H9 (cell line): ENCODE results near the gene POU3F4. TPM values are rescaled to one million over a fixed set of nuclear protein-coding genes. Genes with fewer than 3 reads are reported as not detected.

ENCODE experiments used
- DNase-seq: peaks from one replicate; pipeline ENCODE4 v3.0.0-alpha.2; 2017
- H2AFZ ChIP-seq: one replicate; pipeline ENCODE4 v1.6.1; 2013; ENCODE audit warnings: mild to moderate bottlenecking, low read length, control low read depth, moderate library complexity
- H2AK5ac ChIP-seq: 2 replicates; pipeline ENCODE4 v1.6.1; 2013; ENCODE audit warnings: low read length, control low read depth, mixed read lengths; ENCODE audit not compliant: insufficient read length
- H2BK120ac ChIP-seq: one replicate; pipeline ENCODE4 v1.6.1; 2013; ENCODE audit warnings: low read depth, mild to moderate bottlenecking, low read length, control low read depth, inconsistent platforms; ENCODE audit not compliant: poor library complexity, severe bottlenecking
- H2BK12ac ChIP-seq: 2 replicates; pipeline ENCODE4 v1.6.1; 2013; ENCODE audit warnings: low read length, control low read depth, mixed read lengths, low read depth; ENCODE audit not compliant: insufficient read length
- H2BK15ac ChIP-seq: 2 replicates; pipeline ENCODE4 v1.6.1; 2013; ENCODE audit warnings: low read depth, low read length, control low read depth
- H2BK20ac ChIP-seq: one replicate; pipeline ENCODE4 v1.6.1; 2013; ENCODE audit warnings: low read depth, mild to moderate bottlenecking, low read length, control low read depth, inconsistent platforms; ENCODE audit not compliant: poor library complexity, severe bottlenecking
- H2BK5ac ChIP-seq: 2 replicates; pipeline ENCODE4 v1.6.1; 2013; ENCODE audit warnings: low read length, control low read depth, mixed read lengths; ENCODE audit not compliant: insufficient read length
- H3K14ac ChIP-seq: 2 replicates; pipeline ENCODE4 v1.6.1; 2013; ENCODE audit warnings: low read length, control low read depth; ENCODE audit not compliant: insufficient read depth
- H3K18ac ChIP-seq: 2 replicates; pipeline ENCODE4 v1.6.1; 2013; ENCODE audit warnings: low read depth, mild to moderate bottlenecking, mixed read lengths, low read length, control low read depth; ENCODE audit not compliant: insufficient read length
- H3K23ac ChIP-seq: 2 replicates; pipeline ENCODE4 v1.6.1; 2013; ENCODE audit warnings: low read length, control low read depth, mixed read lengths, low read depth; ENCODE audit not compliant: insufficient read length
- H3K23me2 ChIP-seq: 2 replicates; pipeline ENCODE4 v1.6.1; 2013; ENCODE audit warnings: low read depth, mild to moderate bottlenecking, mixed read lengths, low read length, control low read depth; ENCODE audit not compliant: insufficient read length, poor library complexity, severe bottlenecking
- H3K27ac ChIP-seq: 2 replicates; pipeline ENCODE4 v1.5.1; 2013; ENCODE audit warnings: low read length, control low read depth, mixed read lengths, low read depth; ENCODE audit not compliant: insufficient read length
- H3K27me3 ChIP-seq: 2 replicates; pipeline ENCODE4 v1.6.1; 2013; ENCODE audit warnings: low read length, control low read depth, inconsistent platforms; ENCODE audit not compliant: insufficient read depth
- H3K4ac ChIP-seq: 2 replicates; pipeline ENCODE4 v1.6.1; 2013; ENCODE audit warnings: low read depth, mild to moderate bottlenecking, control low read depth, inconsistent platforms, low read length, moderate library complexity
- H3K4me1 ChIP-seq: 2 replicates; pipeline ENCODE4 v1.6.1; 2013; ENCODE audit warnings: low read length, control low read depth, inconsistent platforms; ENCODE audit not compliant: insufficient read depth
- H3K4me2 ChIP-seq: 2 replicates; pipeline ENCODE4 v1.6.1; 2013; ENCODE audit warnings: low read length, control low read depth, mixed read lengths; ENCODE audit not compliant: insufficient read length, insufficient read depth
- H3K56ac ChIP-seq: 2 replicates; pipeline ENCODE4 v1.6.1; 2013; ENCODE audit warnings: low read depth, mild to moderate bottlenecking, mixed read lengths, low read length, control low read depth; ENCODE audit not compliant: insufficient read length
- H3K79me1 ChIP-seq: 2 replicates; pipeline ENCODE4 v1.6.1; 2013; ENCODE audit warnings: low read depth, mild to moderate bottlenecking, moderate library complexity, low read length, control low read depth, inconsistent platforms; ENCODE audit not compliant: insufficient read depth, poor library complexity, severe bottlenecking
- H3K79me2 ChIP-seq: 2 replicates; pipeline ENCODE4 v1.6.1; 2013; ENCODE audit warnings: low read length, control low read depth, inconsistent platforms; ENCODE audit not compliant: insufficient read depth
- H3K9ac ChIP-seq: 2 replicates; pipeline ENCODE4 v1.6.1; 2013; ENCODE audit warnings: low read length, control low read depth, mixed read lengths; ENCODE audit not compliant: insufficient read length; ENCODE audit errors: extremely low read depth
- H3K9me3 ChIP-seq: one replicate; pipeline ENCODE4 v1.6.1; 2013; ENCODE audit warnings: low read depth, low read length, inconsistent platforms; ENCODE audit not compliant: control insufficient read depth
- H3T11ph ChIP-seq: one replicate; pipeline ENCODE4 v1.6.1; 2013; ENCODE audit warnings: mild to moderate bottlenecking, low read length, control low read depth, inconsistent platforms
- H4K20me1 ChIP-seq: one replicate; pipeline ENCODE4 v1.6.1; 2013; ENCODE audit not compliant: control insufficient read depth, insufficient read length, insufficient read depth
- H4K5ac ChIP-seq: 2 replicates; pipeline ENCODE4 v1.6.1; 2013; ENCODE audit warnings: low read depth, mild to moderate bottlenecking, mixed read lengths, low read length, control low read depth; ENCODE audit not compliant: insufficient read length
- H4K8ac ChIP-seq: replicated peaks from 2 replicates; pipeline ENCODE4 v1.6.1; 2013; ENCODE audit warnings: low read length, control low read depth, mixed read lengths, low read depth; ENCODE audit not compliant: insufficient read length
- H4K91ac ChIP-seq: 2 replicates; pipeline ENCODE4 v1.6.1; 2013; ENCODE audit warnings: low read depth, mild to moderate bottlenecking, moderate library complexity, mixed read lengths, low read length, control low read depth; ENCODE audit not compliant: insufficient read length
- H3K27ac Mint-ChIP-seq, 3 experiments: 2 replicates in 2 of 3; 3 replicates in 1 of 3; pipeline ENCODE4 v1.8.0; 2020 to 2021; ENCODE audit warnings: mixed read lengths in 3 of 3, mild to moderate bottlenecking in 1 of 3, moderate library complexity in 1 of 3
- H3K27me3 Mint-ChIP-seq: 2 replicates; pipeline ENCODE4 v1.8.0; 2021; ENCODE audit warnings: low read depth, mild to moderate bottlenecking, moderate library complexity, mixed read lengths
- H3K36me3 Mint-ChIP-seq, 3 experiments: 2 replicates in 2 of 3; 3 replicates in 1 of 3; pipeline ENCODE4 v1.8.0; 2020 to 2021; ENCODE audit warnings: low read depth in 3 of 3, mixed read lengths in 3 of 3; ENCODE audit not compliant: insufficient read depth in 1 of 3
- H3K4me1 Mint-ChIP-seq, 2 experiments: 2 replicates each; pipeline ENCODE4 v1.8.0; 2020; ENCODE audit warnings: mixed read lengths in 2 of 2
- H3K4me3 Mint-ChIP-seq, 2 experiments: 2 replicates in 1 of 2; 3 replicates in 1 of 2; pipeline ENCODE4 v1.8.0; 2020 to 2021; ENCODE audit warnings: mild to moderate bottlenecking in 2 of 2, mixed read lengths in 2 of 2, moderate library complexity in 1 of 2
- H3K9me3 Mint-ChIP-seq, 2 experiments: 2 replicates in 1 of 2; 3 replicates in 1 of 2; pipeline ENCODE4 v1.8.0; 2020; ENCODE audit warnings: mild to moderate bottlenecking in 2 of 2, mixed read lengths in 2 of 2, moderate library complexity in 1 of 2
- WGBS: extraction: QIAGEN DNeasy Blood & Tissue Kit; methylation state at CpG from one replicate; pipeline ENCODE4 v1.1.7; 2013; ENCODE audit warnings: missing lambda C conversion rate, low lambda C conversion rate, mixed read lengths; ENCODE audit not compliant: insufficient read length; ENCODE audit errors: extremely low coverage; 5-methylcytosine and 5-hydroxymethylcytosine counted together
- total RNA-seq: library from RNA; stranded (reverse); gene quantifications from 2 replicates; pipeline ENCODE4 v1.2.1, GENCODE V29; 2021
- TF ChIP-seq, protein P1 (sequence below): fragments of 200-600 bp; sonication (generic); conservative IDR thresholded peaks from 3 replicates; pipeline ENCODE4 v1.8.0; 2021; ENCODE audit warnings: antibody characterized with exemption, mild to moderate bottlenecking

The POU3F4 gene
- total RNA-seq, 1 experiment from 2014 or later = 0.35 TPM

DNA sequence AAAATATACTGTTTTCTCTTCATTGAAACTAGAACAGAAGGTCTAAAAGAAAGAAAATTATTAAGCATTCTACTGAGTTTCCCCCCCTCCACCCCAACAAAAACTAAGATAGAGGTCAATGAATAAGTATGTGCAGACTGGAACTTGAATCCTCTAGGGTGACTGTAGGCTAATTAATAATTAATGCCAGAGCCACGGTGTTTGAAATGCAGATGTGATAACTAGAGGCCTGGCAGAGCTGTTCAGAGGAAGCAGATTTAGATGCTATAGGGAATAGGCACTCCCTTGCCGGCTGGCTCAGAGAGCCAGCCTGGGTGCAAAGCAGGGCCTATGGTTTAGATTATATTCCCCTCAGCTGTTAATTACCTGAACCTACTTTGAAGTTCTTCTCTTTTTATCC, 12.2 kb upstream of the POU3F4 start:
- H3K4ac ChIP-seq = no peak overlapping the region
- TF ChIP-seq, protein P1, sequence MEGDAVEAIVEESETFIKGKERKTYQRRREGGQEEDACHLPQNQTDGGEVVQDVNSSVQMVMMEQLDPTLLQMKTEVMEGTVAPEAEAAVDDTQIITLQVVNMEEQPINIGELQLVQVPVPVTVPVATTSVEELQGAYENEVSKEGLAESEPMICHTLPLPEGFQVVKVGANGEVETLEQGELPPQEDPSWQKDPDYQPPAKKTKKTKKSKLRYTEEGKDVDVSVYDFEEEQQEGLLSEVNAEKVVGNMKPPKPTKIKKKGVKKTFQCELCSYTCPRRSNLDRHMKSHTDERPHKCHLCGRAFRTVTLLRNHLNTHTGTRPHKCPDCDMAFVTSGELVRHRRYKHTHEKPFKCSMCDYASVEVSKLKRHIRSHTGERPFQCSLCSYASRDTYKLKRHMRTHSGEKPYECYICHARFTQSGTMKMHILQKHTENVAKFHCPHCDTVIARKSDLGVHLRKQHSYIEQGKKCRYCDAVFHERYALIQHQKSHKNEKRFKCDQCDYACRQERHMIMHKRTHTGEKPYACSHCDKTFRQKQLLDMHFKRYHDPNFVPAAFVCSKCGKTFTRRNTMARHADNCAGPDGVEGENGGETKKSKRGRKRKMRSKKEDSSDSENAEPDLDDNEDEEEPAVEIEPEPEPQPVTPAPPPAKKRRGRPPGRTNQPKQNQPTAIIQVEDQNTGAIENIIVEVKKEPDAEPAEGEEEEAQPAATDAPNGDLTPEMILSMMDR = no peak
- WGBS = no CpG with 5 or more reads among the region's 2 CpGs

More for the DNA sequence above, 12.2 kb upstream of the POU3F4 start:
- Histone ChIP-seq H2AK5ac (no peak overlapping the region), H3K14ac (no peak overlapping the region), H3K4me2 (no peak overlapping the region), H3K23ac (no peak overlapping the region), H3K4me1 (no peaks in the 10 kb centered on the region; the same call in 1 of the 2 replicates), H2AFZ (no peak overlapping the region), H3K9me3 (no peaks in the 10 kb centered on the region), H3K23me2 (no peaks in the 10 kb centered on the region), H3K9ac (no peak overlapping the region), H4K20me1 (no peaks in the 10 kb centered on the region), H3K18ac (no peak overlapping the region), H2BK15ac (no peak overlapping the region), H2BK5ac (no peak overlapping the region), H3T11ph (no peak overlapping the region), H3K27ac (no peak overlapping the region), H2BK12ac (no peak overlapping the region), H2BK120ac (no peak overlapping the region), H4K5ac (no peak overlapping the region), H4K8ac (no peak overlapping the region), H3K56ac (no peak overlapping the region), H4K91ac (no peak overlapping the region), H2BK20ac (no peak overlapping the region), H3K79me2 (no peaks in the 10 kb centered on the region), H3K79me1 (no peaks in the 10 kb centered on the region), H3K27me3 (no peaks in the 10 kb centered on the region)
- Mint-ChIP-seq H3K4me1 (peaks cover 4 to 10% of the 10 kb centered on the region in 2 experiments; a peak in 1 of 4 replicates), H3K4me3 (no peak overlapping the region), H3K9me3 (peaks cover 29 to 37% of the 10 kb centered on the region in 2 experiments), H3K27ac (no peak overlapping the region), H3K36me3 (no peaks in the 10 kb centered on the region), H3K27me3 (peaks cover 9% of the 10 kb centered on the region)
- DNase-seq = no peak
